Astrocyte (in vitro differentiated cells and primary cell): ENCODE data around the gene PRKG1. TPM values are rescaled to one million over a fixed set of nuclear protein-coding genes. Genes with fewer than 3 reads are reported as not detected.
A peak's percentile ranks its signal among the peaks of the same experiment; 100 is the strongest.

ENCODE experiments used
- DNase-seq: peaks from one replicate; pipeline ENCODE4 v3.0.0-alpha.2; 2010; ENCODE audit warnings: low read depth
- FAIRE-seq: peaks from 2 replicates; lab custom pipeline; 2011; peaks lifted over from hg19 to GRCh38; lab: Jason Lieb, UNC
- H2AFZ ChIP-seq: 2 replicates; pipeline ENCODE4 v1.6.0; 2012; ENCODE audit warnings: low read depth, low read length, inconsistent platforms
- H3K27ac ChIP-seq: 2 replicates; pipeline ENCODE4 v1.5.1; 2011; ENCODE audit warnings: low read depth, low read length, inconsistent platforms
- H3K27me3 ChIP-seq: 2 replicates; pipeline ENCODE4 v1.6.0; 2011; ENCODE audit warnings: low read length, inconsistent platforms; ENCODE audit not compliant: insufficient read depth
- H3K36me3 ChIP-seq: 2 replicates; pipeline ENCODE4 v1.5.1; 2011; ENCODE audit warnings: low read length, inconsistent platforms; ENCODE audit not compliant: insufficient read depth
- H3K4me1 ChIP-seq: 2 replicates; pipeline ENCODE4 v1.5.1; 2011; ENCODE audit warnings: low read length, inconsistent platforms; ENCODE audit not compliant: insufficient read depth
- H3K4me2 ChIP-seq: 2 replicates; pipeline ENCODE4 v1.6.0; 2012; ENCODE audit warnings: low read length, inconsistent platforms
- H3K4me3 ChIP-seq: 2 replicates; pipeline ENCODE4 v1.5.1; 2011; ENCODE audit warnings: low read depth, mild to moderate bottlenecking, low read length, inconsistent platforms; ENCODE audit not compliant: insufficient read depth
- H3K79me2 ChIP-seq: 2 replicates; pipeline ENCODE4 v1.6.0; 2012; ENCODE audit warnings: mild to moderate bottlenecking, low read length, inconsistent platforms; ENCODE audit not compliant: insufficient read depth
- H3K9ac ChIP-seq: 2 replicates; pipeline ENCODE4 v1.6.0; 2012; ENCODE audit warnings: mild to moderate bottlenecking, low read length, inconsistent platforms
- H3K9me3 ChIP-seq: 2 replicates; pipeline ENCODE4 v1.5.1; 2012; ENCODE audit warnings: low read depth, mild to moderate bottlenecking, low read length, inconsistent platforms; ENCODE audit not compliant: insufficient read depth
- H4K20me1 ChIP-seq: 2 replicates; pipeline ENCODE4 v1.6.0; 2012; ENCODE audit warnings: low read length, inconsistent platforms; ENCODE audit not compliant: insufficient read depth
- H3K27ac Mint-ChIP-seq: one replicate; pipeline ENCODE4 v1.8.0; 2021; ENCODE audit warnings: mild to moderate bottlenecking, mixed read lengths; ENCODE audit not compliant: unreplicated experiment
- H3K27me3 Mint-ChIP-seq: one replicate; pipeline ENCODE4 v1.8.0; 2021; ENCODE audit warnings: low read depth, mixed read lengths; ENCODE audit not compliant: unreplicated experiment
- H3K36me3 Mint-ChIP-seq: one replicate; pipeline ENCODE4 v1.8.0; 2021; ENCODE audit warnings: low read depth, mixed read lengths; ENCODE audit not compliant: unreplicated experiment
- H3K4me1 Mint-ChIP-seq: one replicate; pipeline ENCODE4 v1.8.0; 2021; ENCODE audit warnings: low read depth, mixed read lengths; ENCODE audit not compliant: unreplicated experiment
- H3K4me3 Mint-ChIP-seq: one replicate; pipeline ENCODE4 v1.8.0; 2021; ENCODE audit warnings: mild to moderate bottlenecking, moderate library complexity, mixed read lengths; ENCODE audit not compliant: unreplicated experiment
- H3K9me3 Mint-ChIP-seq: one replicate; pipeline ENCODE4 v1.8.0; 2021; ENCODE audit warnings: mild to moderate bottlenecking, mixed read lengths; ENCODE audit not compliant: unreplicated experiment
- CTCF ChIP-seq: IDR thresholded peaks from 2 replicates; pipeline ENCODE4 v1.5.1; 2011; ENCODE audit warnings: low read depth, mild to moderate bottlenecking, inconsistent platforms, low read length, moderate library complexity; ENCODE audit not compliant: insufficient read depth
- EZH2 ChIP-seq: IDR thresholded peaks from 2 replicates; pipeline ENCODE4 v1.6.1; 2012; ENCODE audit warnings: mild to moderate bottlenecking, low read length, inconsistent platforms; ENCODE audit not compliant: insufficient read depth
- total RNA-seq: library from RNA; stranded (reverse); gene quantifications from 2 replicates; pipeline ENCODE4 v1.2.1, GENCODE V29; 2021

Gene PRKG1
- total RNA-seq, 1 donor from 2014 or later = 3.1 TPM

- no peaks in the 10 kb centered on the region for H3K36me3 ChIP-seq
Measured at GRCh38 chr10:51366044-51366443, 291.8 kb downstream of the PRKG1 start.

GRCh38 chr10:51367127-51367526 is 292.8 kb downstream of the PRKG1 start:
- Mint-ChIP-seq H3K36me3 (no peaks in the 10 kb centered on the region), H3K9me3 (no peaks in the 10 kb centered on the region), H3K4me1 (peaks cover 2% of the 10 kb centered on the region), H3K4me3 (no peak overlapping the region), H3K27ac (no peak overlapping the region), H3K27me3 (no peaks in the 10 kb centered on the region)
- no peak overlapping the region for H3K4me3 ChIP-seq
- H2AFZ ChIP-seq = no peak overlapping the region
- no peak for TF ChIP-seq CTCF
- no peak for TF ChIP-seq EZH2
- no peaks in the 10 kb centered on the region for H3K27me3 ChIP-seq
- no peaks in the 10 kb centered on the region for H3K36me3 ChIP-seq
- peaks cover 2% of the 10 kb centered on the region for H3K4me1 ChIP-seq
- H3K27ac ChIP-seq = no peak overlapping the region
- FAIRE-seq = no peak
- H3K9ac ChIP-seq = no peak overlapping the region
- no peaks in the 10 kb centered on the region for H4K20me1 ChIP-seq
- H3K4me2 ChIP-seq = peak overlapping the region; percentile 41
- DNase-seq = no peak
- no peaks in the 10 kb centered on the region for H3K79me2 ChIP-seq
- H3K9me3 ChIP-seq = no peaks in the 10 kb centered on the region

More at GRCh38 chr10:51366044-51366443, 291.8 kb downstream of the PRKG1 start:
- H3K9me3 Mint-ChIP-seq = no peaks in the 10 kb centered on the region
- H3K4me1 Mint-ChIP-seq = peaks cover 2% of the 10 kb centered on the region
- peaks cover 2% of the 10 kb centered on the region for H3K4me1 ChIP-seq
- H3K4me3 ChIP-seq = no peak overlapping the region
- no peak overlapping the region for H3K4me2 ChIP-seq
- H3K79me2 ChIP-seq = no peaks in the 10 kb centered on the region
- no peaks in the 10 kb centered on the region for H3K27me3 ChIP-seq
- no peaks in the 10 kb centered on the region for H3K9me3 ChIP-seq
- H3K36me3 Mint-ChIP-seq = no peaks in the 10 kb centered on the region
- no peaks in the 10 kb centered on the region for H4K20me1 ChIP-seq
- no peaks in the 10 kb centered on the region for H3K27me3 Mint-ChIP-seq
- FAIRE-seq (no peak), DNase-seq (no peak)
- H3K9ac ChIP-seq = no peak overlapping the region
- TF ChIP-seq CTCF = no peak
- no peak overlapping the region for H3K4me3 Mint-ChIP-seq
- no peak overlapping the region for H3K27ac Mint-ChIP-seq
- H3K27ac ChIP-seq = no peak overlapping the region
- no peak overlapping the region for H2AFZ ChIP-seq

- Histone ChIP-seq H3K27ac (no peak overlapping the region), H3K4me2 (no peak overlapping the region), H2AFZ (no peak overlapping the region), H4K20me1 (no peaks in the 10 kb centered on the region), H3K9me3 (no peaks in the 10 kb centered on the region), H3K4me1 (peaks cover 2% of the 10 kb centered on the region), H3K4me3 (no peak overlapping the region), H3K9ac (no peak overlapping the region), H3K27me3 (no peaks in the 10 kb centered on the region), H3K36me3 (no peaks in the 10 kb centered on the region), H3K79me2 (no peaks in the 10 kb centered on the region)
- no peak for FAIRE-seq
- Mint-ChIP-seq H3K4me3 (no peak overlapping the region), H3K27ac (no peak overlapping the region), H3K27me3 (no peaks in the 10 kb centered on the region), H3K9me3 (no peaks in the 10 kb centered on the region), H3K36me3 (no peaks in the 10 kb centered on the region), H3K4me1 (peaks cover 2% of the 10 kb centered on the region)
- no peak for TF ChIP-seq EZH2
- no peak for TF ChIP-seq CTCF
- DNase-seq = no peak
Measured at GRCh38 chr10:51367694-51368093, 293.4 kb downstream of the PRKG1 start.
